Right forelimb (tissue), 1 donor: Measurements from ENCODE around the gene ARMC12.

ENCODE experiments used
- DNase-seq: peaks from one replicate; pipeline ENCODE4 v3.0.0-alpha.2; 2018

Gene ARMC12

DNA sequence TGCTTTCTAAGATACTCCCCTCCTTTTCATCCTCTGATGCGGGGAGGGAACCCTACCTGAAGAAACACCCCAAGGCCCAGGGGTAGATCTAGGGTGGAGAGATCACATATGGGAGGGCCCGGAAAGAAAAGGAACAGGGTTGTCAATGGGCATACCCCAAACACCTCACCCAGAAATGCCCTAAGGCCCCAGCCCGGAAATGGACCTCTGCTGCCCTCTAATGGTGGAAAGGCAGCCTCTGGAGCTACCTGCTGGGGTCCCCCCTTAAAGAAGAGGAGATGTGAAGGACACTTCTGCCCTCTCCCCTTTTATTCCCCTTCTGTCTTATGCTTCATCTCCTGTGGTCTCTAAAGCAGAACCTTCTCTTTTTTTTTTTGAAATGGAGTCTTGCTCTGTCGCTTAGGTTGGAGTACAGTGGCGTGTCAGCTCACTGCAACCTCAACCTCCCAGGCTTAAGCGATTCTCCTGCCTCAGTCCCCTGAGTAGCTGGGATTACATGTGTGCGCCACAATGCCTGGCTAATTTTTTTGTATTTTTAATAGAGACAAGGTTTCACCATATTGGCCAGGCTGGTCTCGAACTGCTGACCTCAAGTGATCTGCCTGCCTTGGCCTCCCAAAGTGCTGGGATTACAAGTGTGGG, 458 bp upstream of the ARMC12 start:
- peak; percentile 86 for DNase-seq

DNA sequence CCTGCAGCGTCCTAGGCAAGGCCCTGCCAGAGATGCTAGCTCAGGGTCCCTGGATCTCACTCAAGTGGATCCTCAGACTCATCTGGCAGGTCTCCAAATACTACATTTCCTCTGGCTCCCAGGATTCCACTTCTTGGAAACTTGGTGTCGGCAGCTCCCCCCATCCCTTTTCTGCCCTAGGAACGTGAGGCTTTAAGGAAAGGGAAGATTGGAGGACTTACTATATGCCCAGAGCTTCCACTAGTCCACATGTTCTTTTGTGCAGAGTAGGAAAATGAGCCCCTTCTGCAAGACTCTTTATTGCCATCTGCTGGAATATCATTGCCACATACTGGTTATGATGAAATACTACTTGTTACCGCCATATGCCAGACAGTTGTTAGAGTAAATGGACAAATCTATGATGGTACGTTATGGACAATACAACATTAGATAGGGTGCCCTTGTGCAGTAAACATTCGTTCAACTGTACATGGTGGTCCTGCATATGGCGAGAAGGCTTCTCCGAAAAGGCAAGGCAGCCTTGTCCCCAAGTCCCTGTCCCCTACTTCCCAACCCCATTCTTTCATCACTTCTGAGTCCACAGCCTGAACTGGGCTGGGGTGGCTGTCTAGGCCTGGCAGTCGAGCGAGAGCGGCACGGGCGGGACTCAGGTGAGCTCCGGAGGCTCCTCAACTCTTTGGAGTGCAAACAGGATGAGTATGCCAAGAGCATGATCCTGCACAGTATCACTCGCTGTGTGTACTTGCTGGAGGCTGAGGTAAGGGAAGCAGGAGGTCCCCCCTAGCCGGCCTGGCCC, 780 bp downstream of the ARMC12 start:
- DNase-seq: peak; percentile 56

DNA sequence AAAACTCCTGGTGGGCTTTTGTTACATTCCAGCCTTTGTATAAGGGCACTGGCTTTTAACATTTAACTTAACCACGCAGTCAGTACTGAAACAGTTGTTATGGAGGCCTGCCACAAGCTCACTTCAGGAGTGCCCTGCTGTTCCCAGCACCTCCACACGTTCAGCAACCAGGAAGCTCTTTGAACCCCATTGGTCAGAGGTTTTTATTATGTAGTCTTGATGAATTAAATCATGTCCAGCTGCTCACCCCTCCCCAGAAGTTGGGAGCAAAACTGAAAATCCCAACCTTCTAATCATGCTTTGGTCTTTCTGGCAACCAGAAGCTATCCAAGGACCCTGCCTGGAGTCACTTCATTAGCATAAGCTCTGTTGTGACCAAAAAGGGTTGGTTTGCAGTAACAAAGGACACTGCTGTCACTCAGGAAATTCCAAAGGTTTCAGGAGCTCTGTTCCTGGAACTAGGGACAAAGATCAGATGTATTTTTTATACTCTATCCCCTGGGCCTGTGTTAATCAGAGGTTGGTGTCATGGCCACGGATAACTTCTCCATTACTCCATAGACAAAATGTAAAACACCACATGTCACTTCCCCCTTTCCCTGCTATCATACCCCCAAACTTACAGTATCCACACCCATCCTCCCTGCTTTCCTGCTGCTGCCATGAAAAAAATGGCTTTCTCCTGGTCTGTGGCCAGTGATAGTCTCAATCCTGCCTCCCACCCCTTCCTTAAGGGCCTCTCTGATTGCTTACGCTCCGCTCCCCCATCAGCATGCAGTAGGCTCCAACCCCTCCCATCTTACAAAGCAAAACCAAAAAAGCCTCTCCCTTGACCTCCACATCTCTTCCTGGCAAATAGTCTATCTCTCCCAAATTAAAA, 3.1 kb downstream of the ARMC12 start:
- DNase-seq: no peak

DNA sequence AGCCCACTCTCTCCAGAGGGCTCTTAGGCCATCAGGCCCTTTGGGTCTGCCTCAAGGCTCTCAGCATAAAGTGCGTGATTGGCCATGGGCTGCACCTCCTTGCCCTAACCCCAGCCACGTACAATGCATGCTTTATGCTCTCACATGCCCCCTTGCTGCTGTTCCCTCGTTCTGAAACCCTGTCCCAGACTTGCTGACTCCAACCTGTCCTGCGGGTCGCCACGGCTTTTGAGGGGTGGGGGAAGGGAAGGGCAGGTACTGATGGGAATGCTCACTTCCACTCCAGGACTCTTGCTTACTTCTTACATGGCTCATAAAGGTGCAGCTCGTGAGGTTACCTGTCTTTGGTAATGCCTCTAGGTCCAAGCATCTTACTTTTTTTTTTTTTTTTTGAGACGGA, 6.0 kb downstream of the ARMC12 start:
- DNase-seq: no peak

DNA sequence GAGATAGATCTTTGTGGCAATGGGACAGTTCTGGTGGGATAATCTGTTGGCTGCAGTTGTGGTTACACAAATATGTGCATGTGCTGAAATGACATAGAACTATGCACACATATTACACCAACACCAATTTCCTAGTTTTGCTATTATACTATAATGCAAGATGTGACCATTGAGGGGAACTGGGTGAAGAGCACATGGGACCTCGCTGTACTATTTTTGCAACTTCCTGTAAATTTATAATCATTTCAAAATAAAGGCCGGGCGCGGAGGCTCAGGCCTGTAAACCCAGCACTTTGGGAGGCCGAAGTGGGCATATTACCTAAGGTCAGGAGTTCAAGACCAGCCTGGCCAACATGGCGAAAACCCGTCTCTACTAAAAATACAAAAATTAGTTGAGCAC, 8.7 kb downstream of the ARMC12 start:
- DNase-seq: no peak

DNA sequence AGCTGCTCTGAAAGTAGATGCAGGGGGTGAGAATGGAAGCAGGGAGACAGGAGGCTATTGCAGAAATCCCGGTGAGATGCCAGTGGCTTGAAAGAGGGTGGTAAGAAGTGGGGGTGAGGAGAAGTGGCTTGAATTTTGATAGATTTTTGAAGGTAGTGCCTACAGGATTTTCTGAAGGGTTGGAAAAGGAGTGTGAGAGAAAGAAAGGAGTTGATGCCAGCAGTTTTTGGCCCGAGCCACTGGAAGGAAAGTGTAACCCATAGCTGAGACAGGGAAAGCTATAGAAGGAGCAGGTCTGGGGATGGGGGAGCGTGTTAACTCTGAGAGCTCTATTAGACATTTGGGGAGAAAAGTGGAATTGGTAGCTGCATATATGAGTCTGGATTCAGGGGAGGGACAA, 9.7 kb downstream of the ARMC12 start:
- no peak for DNase-seq

DNA sequence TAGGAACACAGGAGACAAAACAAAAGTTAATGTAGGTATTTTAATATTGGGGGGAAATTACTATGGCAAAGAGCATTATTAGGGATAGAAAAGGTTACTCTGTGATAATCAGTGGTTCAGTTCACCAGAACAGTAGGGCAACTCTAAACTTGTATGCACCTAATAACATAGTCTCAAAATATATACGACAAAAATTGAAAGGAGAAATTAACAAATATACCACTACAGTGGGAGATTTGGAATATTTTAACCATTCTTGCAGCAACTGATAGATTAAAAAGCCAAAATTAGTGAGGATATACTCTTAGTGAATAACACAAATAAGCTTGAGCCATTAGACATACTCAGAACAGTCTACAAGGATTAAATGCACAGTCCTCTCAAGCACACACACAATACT, 11.0 kb downstream of the ARMC12 start:
- DNase-seq: no peak

DNA sequence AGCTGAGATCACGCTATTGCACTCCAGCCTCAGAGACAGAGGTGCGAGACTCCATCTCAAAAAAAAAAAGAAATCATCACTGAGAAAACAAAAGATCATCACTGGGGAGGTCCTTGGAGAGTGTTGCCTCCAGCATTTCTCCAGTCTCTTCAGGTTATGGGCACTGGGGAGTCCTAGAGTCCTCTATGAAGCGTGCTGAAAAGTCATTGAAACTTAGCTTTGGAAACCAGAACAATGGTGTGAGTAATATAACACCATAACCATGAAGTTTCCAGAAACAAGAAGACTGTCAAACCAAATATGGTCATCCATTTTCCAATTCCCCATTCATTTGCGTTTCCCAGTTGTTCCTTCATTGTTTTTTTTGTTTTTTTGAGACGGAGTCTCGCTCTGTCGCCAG, 13.7 kb downstream of the ARMC12 start:
- DNase-seq: no peak

DNA sequence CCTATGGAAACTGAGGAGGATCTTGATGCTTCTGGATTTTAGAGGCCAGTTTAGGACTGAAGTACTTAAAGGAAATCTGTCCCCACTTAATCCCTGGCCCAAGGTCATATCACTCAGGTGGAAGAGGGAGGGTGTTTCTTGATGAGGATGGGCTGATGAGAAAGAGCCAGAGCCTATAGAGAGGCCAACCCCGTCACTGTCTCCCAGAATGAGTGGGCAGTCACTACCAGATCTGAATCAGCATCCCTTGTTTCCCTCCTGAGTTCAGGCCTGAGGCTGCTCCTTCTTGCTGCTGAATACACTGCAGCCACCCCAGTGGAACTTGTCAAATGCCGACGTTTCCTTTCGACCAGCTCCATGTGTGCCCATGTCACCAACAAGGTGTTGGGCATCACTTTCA, 14.8 kb downstream of the ARMC12 start:
- no peak for DNase-seq

DNA sequence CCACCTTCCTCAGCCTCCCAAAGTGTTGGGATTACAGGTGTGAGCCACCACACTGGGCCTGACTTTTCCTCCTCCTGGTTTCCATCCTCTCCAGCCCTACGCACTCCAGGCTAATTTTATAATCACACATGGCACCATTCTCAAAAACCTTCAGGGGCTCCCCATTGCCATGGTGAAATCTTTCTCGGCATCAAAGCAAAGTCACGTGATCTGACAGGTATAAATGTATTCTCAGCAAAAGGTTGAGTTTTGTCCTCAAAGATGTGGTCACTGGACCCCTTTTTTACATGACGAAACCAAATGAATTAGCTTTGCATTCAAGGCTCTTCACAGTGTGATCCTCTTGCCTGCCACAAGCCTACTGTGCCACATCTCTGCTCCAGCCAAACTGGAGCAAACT, 15.5 kb downstream of the ARMC12 start:
- no peak for DNase-seq

DNA sequence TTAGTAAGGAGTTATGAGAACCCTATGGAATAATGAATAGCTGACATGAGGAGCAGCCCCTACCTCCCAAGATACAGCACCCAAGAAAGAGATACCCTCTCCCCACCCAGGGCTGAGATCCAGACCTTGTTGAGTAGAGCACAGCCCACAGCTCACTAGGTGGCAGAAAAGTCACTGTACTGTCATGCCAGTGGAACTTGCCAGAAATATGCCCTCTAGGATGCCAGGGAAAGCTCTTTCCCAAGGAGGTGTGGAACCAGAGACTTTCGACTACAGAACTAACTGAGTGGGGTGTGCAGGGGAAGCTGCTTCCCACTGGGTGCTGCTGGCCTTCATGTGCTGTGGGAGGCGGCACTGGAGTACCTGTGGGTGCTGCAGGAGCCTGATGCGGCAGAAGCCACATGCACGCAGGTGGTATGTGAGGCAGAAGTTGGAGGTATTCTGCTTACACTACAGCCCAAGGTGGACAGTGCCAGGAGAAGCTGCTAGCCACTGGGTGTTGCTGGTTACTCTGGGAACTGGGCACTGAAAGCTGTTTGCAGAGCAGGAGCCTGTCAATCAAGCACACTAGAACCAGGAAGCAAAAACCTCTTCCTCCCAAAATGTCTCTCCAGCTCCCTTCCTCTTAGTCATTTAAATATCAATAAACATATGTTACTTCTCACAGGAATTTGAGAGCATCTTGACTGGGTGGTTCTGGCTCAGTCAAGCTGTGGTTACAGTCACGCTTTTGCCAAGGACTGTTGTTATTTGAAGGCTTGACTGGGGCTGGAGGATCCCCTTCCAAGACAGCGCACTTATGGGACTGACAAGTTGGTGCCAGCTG, 17.8 kb downstream of the ARMC12 start:
- DNase-seq: no peak

DNA sequence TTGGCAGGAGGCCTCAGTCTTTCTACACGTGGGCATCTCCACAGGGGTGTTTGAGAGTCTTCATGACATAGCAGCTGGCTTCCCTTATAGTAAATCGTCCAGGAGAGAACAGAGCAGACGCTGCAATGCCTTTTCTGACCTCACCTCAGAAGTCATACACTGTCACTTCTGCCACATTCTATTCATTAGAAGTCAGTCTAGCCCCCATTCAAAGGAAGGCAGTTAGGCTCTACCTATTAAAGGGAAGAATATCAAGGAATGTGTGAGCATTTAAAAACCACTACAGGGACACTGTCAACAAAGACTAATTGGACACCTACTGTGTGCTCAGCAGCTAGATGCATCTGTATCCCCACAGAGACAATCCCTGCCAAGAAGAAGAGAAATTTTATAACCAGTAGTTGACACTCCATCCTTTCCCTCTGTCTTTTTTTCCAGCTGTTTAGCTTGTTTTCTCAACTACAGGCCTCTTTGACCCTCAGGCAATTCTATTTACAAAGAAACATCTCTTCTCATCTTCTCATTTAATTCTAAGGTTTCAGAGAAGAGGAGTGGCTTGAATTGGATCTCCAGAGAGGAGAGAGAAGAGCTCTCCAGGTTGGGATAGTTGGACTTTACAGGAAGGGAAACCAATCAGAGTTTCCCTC, 18.6 kb downstream of the ARMC12 start:
- no peak for DNase-seq

DNA sequence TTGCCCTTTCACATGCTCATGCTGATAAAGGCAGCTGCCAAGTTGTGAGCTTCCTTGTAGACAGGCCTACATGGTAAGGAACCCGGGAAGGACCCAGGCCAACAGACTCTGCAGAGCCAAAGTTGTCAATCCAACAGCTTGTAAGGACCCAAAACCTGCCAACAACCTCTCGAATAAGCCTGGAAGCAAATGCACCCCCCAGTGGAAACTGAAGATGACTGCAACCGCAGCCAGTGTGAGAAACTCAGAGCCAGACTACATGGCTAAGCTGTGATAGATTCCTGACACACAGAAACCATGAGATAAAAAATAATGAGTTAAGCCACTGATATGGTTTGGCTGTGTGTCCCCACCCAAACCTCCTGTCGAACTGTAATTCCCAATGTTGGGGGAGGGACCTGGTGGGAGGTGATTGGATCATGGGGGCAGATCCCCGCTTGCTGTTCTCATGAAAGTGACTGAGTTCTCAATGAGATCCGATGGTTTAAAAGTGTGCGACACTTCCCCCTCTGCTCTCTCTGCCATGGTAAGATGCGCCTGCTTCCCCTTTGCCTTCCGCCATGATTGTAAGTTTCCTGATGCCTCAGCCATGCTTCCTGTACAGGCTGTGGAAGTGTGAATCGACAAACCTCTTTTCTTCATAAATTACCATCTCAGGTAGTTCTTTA, 20.8 kb downstream of the ARMC12 start:
- DNase-seq: no peak

DNA sequence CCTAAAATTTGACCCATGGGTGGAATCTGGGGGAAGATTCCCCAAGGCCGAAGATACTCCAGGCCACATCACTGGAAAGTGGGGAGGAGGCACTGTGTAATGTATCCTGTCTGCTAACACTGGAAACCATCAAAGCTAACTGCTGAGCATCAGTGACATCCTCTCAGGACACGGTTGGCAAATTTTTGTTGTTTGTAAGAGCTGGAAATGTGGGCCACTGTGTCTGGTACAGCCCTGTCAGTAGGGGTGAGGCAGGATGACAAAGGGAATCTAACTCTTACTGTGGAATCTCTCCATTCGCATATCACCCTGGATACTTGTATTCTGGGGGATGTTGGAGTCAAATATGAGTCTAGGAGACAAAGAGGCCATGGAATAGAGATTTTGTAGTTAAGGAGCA, 22.6 kb downstream of the ARMC12 start:
- DNase-seq: no peak

DNA sequence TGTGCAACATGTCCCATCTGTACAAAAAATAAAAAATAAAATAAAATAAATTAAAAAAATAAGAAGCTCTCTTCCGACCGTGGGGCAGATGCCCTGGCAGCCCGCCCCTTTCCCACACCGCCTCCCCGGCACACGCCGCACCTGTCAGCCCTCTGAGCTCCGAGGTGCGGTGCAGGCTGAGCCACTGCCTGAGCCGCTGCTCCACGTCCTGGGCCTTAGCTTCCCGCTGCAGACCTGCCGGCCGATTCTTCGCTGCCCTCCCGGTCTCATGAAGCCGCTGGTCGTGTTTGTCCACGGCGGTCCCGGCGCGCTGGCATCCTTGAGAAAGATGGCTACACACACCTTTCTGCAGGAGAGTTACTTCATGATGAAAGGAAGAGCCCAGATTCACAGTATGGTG, 28.9 kb downstream of the ARMC12 start:
- DNase-seq: no peak

DNA sequence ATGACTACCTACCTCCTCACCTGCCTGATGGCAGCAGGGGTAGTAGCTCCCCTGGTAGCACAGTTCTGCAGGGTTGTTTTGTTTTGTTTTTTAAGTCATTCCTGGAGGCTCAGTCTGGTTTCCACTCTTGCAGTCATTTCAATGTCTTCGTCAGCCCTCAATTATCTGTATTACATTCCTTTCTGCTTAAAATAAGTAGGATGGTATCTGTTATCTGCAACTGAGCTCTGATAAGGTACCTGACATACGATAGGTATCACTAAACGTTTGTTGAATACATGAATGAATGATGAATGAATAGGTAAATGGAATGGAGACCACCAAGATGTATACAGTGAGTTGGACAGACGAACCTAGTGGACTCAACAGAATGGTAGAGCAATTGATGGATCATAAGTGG, 32.4 kb downstream of the ARMC12 start:
- no peak for DNase-seq

DNA sequence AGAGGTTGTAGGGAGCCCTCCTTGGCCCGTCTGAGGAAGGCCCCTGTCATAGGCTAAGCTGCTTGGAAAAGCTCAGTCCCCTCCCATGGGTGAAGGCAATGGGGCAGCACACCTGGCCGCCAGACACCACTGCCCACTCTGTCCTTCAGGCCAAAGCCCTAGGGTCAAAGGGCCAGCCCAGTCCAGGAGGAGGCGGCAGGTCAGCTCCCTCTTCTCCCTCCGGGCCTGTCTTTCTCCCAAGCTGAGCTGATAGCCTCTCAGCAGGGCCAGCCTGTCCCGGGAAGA, 34.5 kb downstream of the ARMC12 start:
- DNase-seq: no peak

DNA sequence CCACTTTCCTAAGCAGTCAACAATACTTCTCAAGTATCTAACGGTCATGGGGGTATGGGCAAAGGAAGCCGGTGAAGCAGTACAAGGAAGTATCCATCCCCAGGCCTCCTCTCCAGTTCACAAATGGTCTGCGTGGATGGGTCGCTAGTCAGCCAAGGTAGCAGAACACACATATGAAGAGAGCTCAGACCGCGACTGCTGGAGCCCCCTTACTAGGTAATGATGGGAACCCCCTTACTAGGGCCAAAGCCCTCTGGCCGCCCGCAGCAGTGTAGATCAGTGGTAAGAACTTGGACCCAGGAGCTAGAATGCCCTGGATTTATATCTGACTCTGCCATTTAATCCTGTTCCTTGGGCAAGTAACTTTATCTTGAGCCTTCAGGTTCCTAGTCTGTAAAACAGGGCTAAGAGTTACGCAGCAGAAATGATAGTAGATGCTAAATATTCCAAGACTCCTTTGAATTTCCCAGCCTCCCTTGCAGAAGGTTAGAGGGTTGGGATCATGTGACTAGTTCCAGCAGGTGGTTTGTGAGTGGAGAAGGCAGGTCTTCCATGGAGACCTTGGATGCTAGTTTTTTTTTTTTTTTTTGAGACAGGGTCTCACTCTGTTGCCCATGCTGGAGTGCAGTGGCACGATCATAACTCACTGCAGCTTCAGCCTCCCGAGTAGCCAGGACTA, 37.4 kb downstream of the ARMC12 start:
- no peak for DNase-seq

DNA sequence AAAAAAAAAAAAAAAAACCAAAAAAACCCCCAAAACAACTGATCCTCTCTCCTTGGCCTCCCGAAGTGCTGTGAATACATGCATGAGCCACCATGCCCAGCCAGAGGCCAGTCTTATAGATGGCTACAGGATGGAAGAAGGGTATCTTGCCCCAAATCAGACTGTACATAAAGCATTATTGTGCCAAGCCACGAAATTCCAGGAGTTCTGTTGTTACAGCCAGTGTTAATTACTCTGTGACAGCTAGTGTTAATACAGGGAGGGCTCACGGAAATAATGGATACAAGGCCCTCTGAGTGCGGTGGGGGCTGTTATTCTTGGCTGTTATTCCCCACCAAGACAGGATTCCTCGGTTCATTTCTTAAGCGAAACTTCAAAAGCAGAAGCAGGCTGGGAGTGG, 38.2 kb downstream of the ARMC12 start:
- no peak for DNase-seq

DNA sequence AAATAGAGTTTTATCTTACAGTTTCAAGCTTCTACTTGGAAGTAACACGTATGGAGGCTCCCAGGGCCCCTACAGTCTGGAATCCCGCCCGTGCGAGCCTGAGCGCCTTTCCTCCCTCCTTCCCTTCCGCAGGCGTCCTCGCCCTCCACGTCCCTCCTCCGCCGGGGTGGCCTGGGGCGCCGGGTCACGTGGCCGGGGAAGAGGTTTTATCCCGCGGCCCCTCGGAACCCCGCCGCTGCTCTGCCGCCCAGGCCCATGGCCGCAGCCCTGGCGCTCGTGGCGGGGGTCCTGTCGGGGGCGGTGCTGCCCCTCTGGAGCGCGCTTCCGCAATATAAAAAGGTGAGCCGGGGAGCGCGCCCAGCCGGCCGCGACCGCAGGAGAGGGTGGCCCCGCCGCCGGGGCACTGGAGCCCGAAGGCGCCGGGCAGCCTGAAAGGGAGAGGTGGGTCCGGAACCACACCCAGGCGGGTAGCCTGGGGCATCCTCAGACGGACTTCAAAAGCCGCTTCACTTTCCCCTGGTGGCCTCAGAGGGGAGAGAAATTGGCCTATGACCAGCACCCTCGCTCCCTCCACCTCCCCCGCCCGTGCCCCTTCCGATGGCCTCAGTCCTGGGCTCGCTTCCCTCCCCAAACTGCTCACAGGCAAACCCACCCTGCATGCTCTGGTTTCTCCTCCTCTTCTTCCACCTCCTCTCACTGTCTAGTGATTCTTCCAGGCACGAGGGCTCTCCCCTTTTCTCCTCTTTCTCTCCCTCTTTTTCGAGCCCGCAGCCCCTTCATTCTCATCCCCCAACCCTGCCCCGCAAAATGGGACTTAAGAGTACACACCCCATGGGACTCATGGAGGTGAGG, 39.8 kb downstream of the ARMC12 start, which contains the start of gene CLPSL2:
Gene CLPSL2, plus strand, starts transcription at position 235 of the 852 bp plus-strand sequence. Its CDS starts 21 bp downstream, at position 256.
- peak; percentile 49 for DNase-seq
